Measurements from ENCODE around the gene AP2A1.

- TF ChIP-seq TEAD4 (CRISPR knock-in tag; IDR thresholded peaks at IDR 0.05) = no peak
- TF ChIP-seq CBFB (CRISPR knock-in tag; IDR thresholded peaks at IDR 0.05; ENCODE audit: low read depth) = no peak
- TF ChIP-seq, protein P1, sequence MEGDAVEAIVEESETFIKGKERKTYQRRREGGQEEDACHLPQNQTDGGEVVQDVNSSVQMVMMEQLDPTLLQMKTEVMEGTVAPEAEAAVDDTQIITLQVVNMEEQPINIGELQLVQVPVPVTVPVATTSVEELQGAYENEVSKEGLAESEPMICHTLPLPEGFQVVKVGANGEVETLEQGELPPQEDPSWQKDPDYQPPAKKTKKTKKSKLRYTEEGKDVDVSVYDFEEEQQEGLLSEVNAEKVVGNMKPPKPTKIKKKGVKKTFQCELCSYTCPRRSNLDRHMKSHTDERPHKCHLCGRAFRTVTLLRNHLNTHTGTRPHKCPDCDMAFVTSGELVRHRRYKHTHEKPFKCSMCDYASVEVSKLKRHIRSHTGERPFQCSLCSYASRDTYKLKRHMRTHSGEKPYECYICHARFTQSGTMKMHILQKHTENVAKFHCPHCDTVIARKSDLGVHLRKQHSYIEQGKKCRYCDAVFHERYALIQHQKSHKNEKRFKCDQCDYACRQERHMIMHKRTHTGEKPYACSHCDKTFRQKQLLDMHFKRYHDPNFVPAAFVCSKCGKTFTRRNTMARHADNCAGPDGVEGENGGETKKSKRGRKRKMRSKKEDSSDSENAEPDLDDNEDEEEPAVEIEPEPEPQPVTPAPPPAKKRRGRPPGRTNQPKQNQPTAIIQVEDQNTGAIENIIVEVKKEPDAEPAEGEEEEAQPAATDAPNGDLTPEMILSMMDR (IDR thresholded peaks at IDR 0.05) = no peak
- no peak for TF ChIP-seq PRDM15 (CRISPR knock-in tag; IDR thresholded peaks at IDR 0.05)
These were observed 65.8 kb downstream of the AP2A1 start for GRCh38 chr19:49832556-49832955.
